H1 (cell line): ENCODE results near the gene POLR3H. TPM values are rescaled to one million over a fixed set of nuclear protein-coding genes. Genes with fewer than 3 reads are reported as not detected.
A peak's percentile ranks its signal among the peaks of the same experiment; 100 is the strongest.

Experiments used
- CTCF ChIA-PET: fragments of 300-600 bp; sonication (Branson Sonifier 250); formaldehyde crosslinking; loops from one replicate; lab custom pipeline; 2021; ENCODE audit not compliant: partially characterized antibody; lab: Charles Lee
- POLR2A ChIA-PET: fragments of 300-600 bp; sonication (Branson Sonifier 250); formaldehyde crosslinking; loops from one replicate; lab custom pipeline; 2021; ENCODE audit warnings: inconsistent platforms; ENCODE audit not compliant: partially characterized antibody; lab: Charles Lee
- DNase-seq, 2 experiments: peaks; one replicate each; pipeline versions ENCODE4 v3.0.0 to v3.0.0-alpha.2; 2010 to 2022; ENCODE audit warnings: low spot score in 2 of 2, low read depth in 1 of 2, mixed read lengths in 1 of 2
- FAIRE-seq: peaks from 2 replicates; lab custom pipeline; 2011; peaks lifted over from hg19 to GRCh38; lab: Jason Lieb, UNC
- H2AFZ ChIP-seq: 2 replicates; pipeline ENCODE4 v1.8.1; 2012; ENCODE audit warnings: low read length, inconsistent platforms
- H2AK5ac ChIP-seq: 2 replicates; pipeline ENCODE4 v1.6.1; 2013; ENCODE audit warnings: low read depth, low read length
- H2BK120ac ChIP-seq: replicated peaks from 2 replicates; pipeline ENCODE3; 2013; ENCODE audit warnings: low read depth, low read length, inconsistent platforms
- H2BK12ac ChIP-seq: 2 replicates; pipeline ENCODE4 v1.6.1; 2013; ENCODE audit warnings: low read depth, low read length
- H2BK15ac ChIP-seq: 2 replicates; pipeline ENCODE4 v1.6.1; 2013; ENCODE audit warnings: low read length
- H2BK20ac ChIP-seq: 2 replicates; pipeline ENCODE4 v1.6.1; 2013; ENCODE audit warnings: low read length
- H2BK5ac ChIP-seq: 2 replicates; pipeline ENCODE4 v1.6.1; 2013; ENCODE audit warnings: low read depth, low read length
- H3K14ac ChIP-seq: 2 replicates; pipeline ENCODE4 v1.6.1; 2013; ENCODE audit warnings: inconsistent platforms; ENCODE audit not compliant: insufficient read length
- H3K18ac ChIP-seq: 2 replicates; pipeline ENCODE4 v1.6.1; 2013; ENCODE audit warnings: low read length; ENCODE audit errors: extremely low read depth
- H3K23ac ChIP-seq: 2 replicates; pipeline ENCODE4 v1.6.1; 2013; ENCODE audit warnings: inconsistent platforms; ENCODE audit not compliant: insufficient read length
- H3K23me2 ChIP-seq: 2 replicates; pipeline ENCODE4 v1.6.1; 2013; ENCODE audit warnings: low read depth, low read length
- H3K27ac ChIP-seq: 2 replicates; pipeline ENCODE4 v1.6.1; 2011; ENCODE audit warnings: low read depth, low read length, inconsistent platforms
- H3K27me3 ChIP-seq, 4 experiments: replicated peaks in 1 of 4; 1 replicate in 1 of 4; 2 replicates in 3 of 4; pipeline versions ENCODE4 v1.6.1 to v1.8.1; 2011 to 2013; ENCODE audit warnings: low read length in 3 of 4, mild to moderate bottlenecking in 3 of 4, inconsistent platforms in 2 of 4, mixed read lengths in 2 of 4, moderate library complexity in 1 of 4; ENCODE audit not compliant: control insufficient read depth in 3 of 4, insufficient read depth in 3 of 4; ENCODE audit errors: extremely low read depth in 1 of 4
- H3K36me3 ChIP-seq, 4 experiments: 2 replicates each; pipeline versions ENCODE4 v1.6.1 to v1.8.1; 2011 to 2013; ENCODE audit warnings: mild to moderate bottlenecking in 4 of 4, low read length in 3 of 4, moderate library complexity in 2 of 4, control low read depth in 1 of 4, inconsistent platforms in 1 of 4; ENCODE audit not compliant: insufficient read depth in 4 of 4, control insufficient read depth in 2 of 4
- H3K4ac ChIP-seq: replicated peaks from 2 replicates; pipeline ENCODE3; 2013; ENCODE audit warnings: low read length, low read depth, mixed read lengths, inconsistent platforms; ENCODE audit not compliant: insufficient read length
- H3K4me1 ChIP-seq, 4 experiments: replicated peaks in 1 of 4; 1 replicate in 1 of 4; 2 replicates in 3 of 4; pipeline versions ENCODE4 v1.6.1 to v1.8.1; 2011 to 2013; ENCODE audit warnings: low read length in 3 of 4, inconsistent platforms in 2 of 4, mixed read lengths in 1 of 4; ENCODE audit not compliant: insufficient read depth in 4 of 4, control insufficient read depth in 3 of 4
- H3K4me2 ChIP-seq, 2 experiments: 2 replicates each; pipeline versions ENCODE4 v1.6.1 to v1.8.1; 2011 to 2013; ENCODE audit warnings: low read depth in 2 of 2, low read length in 2 of 2, control low read depth in 1 of 2, inconsistent platforms in 1 of 2, mild to moderate bottlenecking in 1 of 2; ENCODE audit not compliant: insufficient read depth in 1 of 2
- H3K4me3 ChIP-seq, 4 experiments: fragments of 200-600, 300-600 bp in 1 of 4; sonication (generic), shearing (Covaris generic), sonication (Bioruptor Twin) in 1 of 4; 2 replicates each; pipeline versions ENCODE4 v1.5.1 to v1.8.1; 2011 to 2016; ENCODE audit warnings: low read length in 4 of 4, low read depth in 3 of 4, control low read depth in 2 of 4, inconsistent platforms in 2 of 4, mild to moderate bottlenecking in 2 of 4, mixed read lengths in 1 of 4, moderate library complexity in 1 of 4; ENCODE audit not compliant: insufficient read depth in 2 of 4; ENCODE audit errors: extremely low read depth in 1 of 4
- H3K56ac ChIP-seq: replicated peaks from 2 replicates; pipeline ENCODE3; 2013; ENCODE audit warnings: low read depth, mild to moderate bottlenecking, mixed read lengths, low read length, inconsistent platforms; ENCODE audit not compliant: insufficient read length
- H3K79me1 ChIP-seq: 2 replicates; pipeline ENCODE4 v1.6.1; 2013; ENCODE audit warnings: low read depth, low read length, control low read depth
- H3K79me2 ChIP-seq, 2 experiments: 2 replicates each; pipeline versions ENCODE4 v1.6.1 to v1.8.1; 2012 to 2013; ENCODE audit warnings: low read length in 2 of 2, mild to moderate bottlenecking in 2 of 2, inconsistent platforms in 1 of 2; ENCODE audit not compliant: insufficient read depth in 2 of 2, control insufficient read depth in 1 of 2
- H3K9ac ChIP-seq, 4 experiments: replicated peaks in 1 of 4; 1 replicate in 1 of 4; 2 replicates in 3 of 4; pipeline versions ENCODE4 v1.6.1 to v1.8.1; 2011 to 2013; ENCODE audit warnings: low read depth in 3 of 4, low read length in 3 of 4, control low read depth in 2 of 4, mild to moderate bottlenecking in 2 of 4, moderate library complexity in 2 of 4, inconsistent platforms in 1 of 4; ENCODE audit errors: extremely low read depth in 1 of 4
- H3K9me3 ChIP-seq, 2 experiments: 2 replicates each; pipeline versions ENCODE4 v1.6.1 to v1.8.1; 2012 to 2013; ENCODE audit warnings: mild to moderate bottlenecking in 2 of 2, moderate library complexity in 2 of 2, control low read depth in 1 of 2, inconsistent platforms in 1 of 2, low read depth in 1 of 2, low read length in 1 of 2, mixed read lengths in 1 of 2; ENCODE audit not compliant: insufficient read depth in 2 of 2
- H4K20me1 ChIP-seq, 2 experiments: replicated peaks in 1 of 2; 2 replicates each; pipeline versions ENCODE3 to v1.8.1; 2011 to 2013; ENCODE audit warnings: inconsistent platforms in 2 of 2, low read length in 2 of 2, mild to moderate bottlenecking in 1 of 2; ENCODE audit not compliant: insufficient read depth in 2 of 2, control insufficient read depth in 1 of 2
- H4K5ac ChIP-seq: 2 replicates; pipeline ENCODE4 v1.6.1; 2013; ENCODE audit warnings: low read length, low read depth, mixed read lengths, inconsistent platforms; ENCODE audit not compliant: insufficient read length
- H4K8ac ChIP-seq: 2 replicates; pipeline ENCODE4 v1.8.0; 2013; ENCODE audit warnings: mild to moderate bottlenecking, moderate library complexity, low read length, inconsistent platforms; ENCODE audit not compliant: insufficient read depth; ENCODE audit errors: extremely low read depth
- H4K91ac ChIP-seq: replicated peaks from 2 replicates; pipeline ENCODE3; 2013; ENCODE audit warnings: low read length, mixed read lengths, inconsistent platforms; ENCODE audit not compliant: insufficient read length
- BACH1 ChIP-seq: IDR thresholded peaks from 2 replicates; pipeline ENCODE4 v1.6.1; 2012; ENCODE audit warnings: low read length, improper control_type of control experiment
- CHD1 ChIP-seq: IDR thresholded peaks from 2 replicates; pipeline ENCODE4 v1.6.1; 2012; ENCODE audit warnings: low read depth, low read length, improper control_type of control experiment
- POLR2A ChIP-seq, 2 experiments: IDR thresholded peaks; 1 replicate in 1 of 2; 2 replicates in 1 of 2; pipeline ENCODE4 v1.6.1; 2011; ENCODE audit warnings: low read depth in 2 of 2, low read length in 2 of 2, mild to moderate bottlenecking in 2 of 2; ENCODE audit errors: control extremely low read depth in 1 of 2
- POLR2AphosphoS5 ChIP-seq: IDR thresholded peaks from 2 replicates; pipeline ENCODE4 v1.6.1; 2011; ENCODE audit warnings: low read depth, low read length
- SIRT6 ChIP-seq: IDR thresholded peaks from one replicate; pipeline ENCODE4 v1.7.1; 2012; ENCODE audit warnings: low read length, inconsistent platforms
- WGBS, 2 experiments: shearing (Covaris generic) in 1 of 2; methylation state at CpG; one replicate each; pipeline versions ENCODE4 v1.1.6 to v1.1.7; 2013 to 2015; ENCODE audit warnings: low lambda C conversion rate in 2 of 2, mixed read lengths in 2 of 2, inconsistent platforms in 1 of 2, low coverage in 1 of 2, missing lambda C conversion rate in 1 of 2; ENCODE audit not compliant: insufficient replicate concordance in 2 of 2, insufficient coverage in 1 of 2, insufficient read length in 1 of 2; ENCODE audit errors: extremely low coverage in 1 of 2, missing lambda C conversion rate in 1 of 2; 5-methylcytosine and 5-hydroxymethylcytosine counted together
- polyA plus RNA-seq, 7 experiments: library from polyadenylated mRNA; depleted of rRNA in 3 of 7; stranded (reverse) in 5 of 7; unstranded in 2 of 7; fragments of >200 nt in 5 of 7; fragments of 200-250 nt in 2 of 7; gene quantifications; 1 replicate in 5 of 7; 2 replicates in 1 of 7; 4 replicates in 1 of 7; pipeline versions ENCODE4 v1.2.1 to v1.2.3, GENCODE V29; 2011 to 2013; ENCODE audit warnings: missing spikeins in 2 of 7, mixed read lengths in 2 of 7
- total RNA-seq: library from RNA; stranded (reverse); fragmentation: NEBNext Ultra II Directional; extraction: Animal tissue kit (Norgen Biotek cat#: 25700); gene quantifications from 2 replicates; pipeline ENCODE4 v1.2.1, GENCODE V29; 2021

Gene POLR3H
- total and polyA plus RNA-seq, 2 of the 8 experiments (the other 6 are each of a cell fraction or from before 2014, with no cell fraction given), result 29.7 to 39.2 TPM

GRCh38 chr22:41525450-41526225 is 18.6 kb downstream of the POLR3H start:
- no peak overlapping the region for H3K4me3 ChIP-seq
- no peak overlapping the region for H2BK12ac ChIP-seq
- H4K91ac ChIP-seq, result no peak overlapping the region
- H4K20me1 ChIP-seq, result peaks cover 12 to 23% of the 10 kb centered on the region in 2 experiments
- no peaks in the 10 kb centered on the region for H3K79me2 ChIP-seq
- H2BK15ac ChIP-seq, result no peak overlapping the region
- no peak overlapping the region for H4K5ac ChIP-seq
- no peaks in the 10 kb centered on the region; a peak in 1 of 7 replicates for H3K4me1 ChIP-seq
- FAIRE-seq (no peak), DNase-seq (no peak)
- H3K36me3 ChIP-seq, result peaks cover 18 to 44% (median 28%) of the 10 kb centered on the region in 4 experiments
- H2AFZ ChIP-seq, result no peak overlapping the region
- POLR2A ChIA-PET, result interaction anchor here (0.5 to 4.0 kb wide), 18 partner anchors 7 to 235 kb away, joined by 3 to 22 read pairs (median 4); partner anchors contain the start of genes ACO2, PHF5A, PMM1 and TOB2
- no peaks in the 10 kb centered on the region for H3K79me1 ChIP-seq
- H3K4ac ChIP-seq, result peak overlapping the region; percentile 92
- no peak overlapping the region for H3K4me2 ChIP-seq
- no peak overlapping the region for H3K56ac ChIP-seq
- WGBS, 2 experiments, result 96% methylated on average over 13 of the region's 13 CpGs; no CpG with 5 or more reads in 1 of the 2 experiments
- H2AK5ac ChIP-seq, result no peak overlapping the region
- no peaks in the 10 kb centered on the region for H3K23me2 ChIP-seq
- H2BK120ac ChIP-seq, result no peak overlapping the region
- no peak overlapping the region for H3K14ac ChIP-seq
- CTCF ChIA-PET, result interaction anchor here (0.9 to 4.8 kb wide), 27 partner anchors 7 to 234 kb away, joined by 3 to 52 read pairs (median 4); partner anchors contain the start of gene TOB2
- H4K8ac ChIP-seq, result peak overlapping the region; percentile 53; the same call in 1 of the 2 replicates
- H3K23ac ChIP-seq, result no peak overlapping the region
- 0 out of 2 replicates have a peak overlapping the region, but pooled peaks have one; percentile 21 for H2BK5ac ChIP-seq
- no peak overlapping the region for H2BK20ac ChIP-seq
- H3K18ac ChIP-seq, result no peak overlapping the region
- TF ChIP-seq POLR2AphosphoS5 (peak; percentile 30; the same call in 1 of the 2 replicates), BACH1 (no peak), SIRT6 (no peak), CHD1 (no peak), POLR2A (IDR thresholded peaks at IDR 0.05; ENCODE audit: control extremely low read depth in 1 of 2, low read depth in 2 of 2, low read length in 2 of 2) (peak; percentile 23 to 63; a peak in 1 of 3 replicates)
- H3K27ac ChIP-seq, result no peak overlapping the region
- no peaks in the 10 kb centered on the region for H3K27me3 ChIP-seq
- H3K9me3 ChIP-seq, result no peaks in the 10 kb centered on the region
- no peak overlapping the region for H3K9ac ChIP-seq
